ENCODE measurements around the gene ZNF880.

DNA sequence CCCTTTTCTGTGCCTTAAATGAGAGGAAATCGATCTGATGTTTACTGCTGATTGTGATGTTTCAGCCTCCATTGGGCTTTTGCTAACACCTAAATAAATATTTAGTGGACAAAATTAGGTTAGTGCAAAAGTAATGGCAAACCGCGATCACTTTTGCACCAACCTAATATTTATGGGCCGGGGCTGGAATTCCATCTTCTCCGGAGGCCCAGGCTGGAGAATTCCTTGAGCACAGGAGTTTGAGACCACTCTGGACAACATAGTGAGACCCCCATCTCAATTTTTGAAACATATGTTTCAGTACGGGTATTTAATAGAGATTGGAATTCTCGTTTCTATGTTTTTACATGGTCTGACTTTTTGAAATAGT, 603 bp downstream of the ZNF880 start:
- TF ChIP-seq, protein P1, sequence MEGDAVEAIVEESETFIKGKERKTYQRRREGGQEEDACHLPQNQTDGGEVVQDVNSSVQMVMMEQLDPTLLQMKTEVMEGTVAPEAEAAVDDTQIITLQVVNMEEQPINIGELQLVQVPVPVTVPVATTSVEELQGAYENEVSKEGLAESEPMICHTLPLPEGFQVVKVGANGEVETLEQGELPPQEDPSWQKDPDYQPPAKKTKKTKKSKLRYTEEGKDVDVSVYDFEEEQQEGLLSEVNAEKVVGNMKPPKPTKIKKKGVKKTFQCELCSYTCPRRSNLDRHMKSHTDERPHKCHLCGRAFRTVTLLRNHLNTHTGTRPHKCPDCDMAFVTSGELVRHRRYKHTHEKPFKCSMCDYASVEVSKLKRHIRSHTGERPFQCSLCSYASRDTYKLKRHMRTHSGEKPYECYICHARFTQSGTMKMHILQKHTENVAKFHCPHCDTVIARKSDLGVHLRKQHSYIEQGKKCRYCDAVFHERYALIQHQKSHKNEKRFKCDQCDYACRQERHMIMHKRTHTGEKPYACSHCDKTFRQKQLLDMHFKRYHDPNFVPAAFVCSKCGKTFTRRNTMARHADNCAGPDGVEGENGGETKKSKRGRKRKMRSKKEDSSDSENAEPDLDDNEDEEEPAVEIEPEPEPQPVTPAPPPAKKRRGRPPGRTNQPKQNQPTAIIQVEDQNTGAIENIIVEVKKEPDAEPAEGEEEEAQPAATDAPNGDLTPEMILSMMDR (IDR thresholded peaks at IDR 0.05): no peak
- no peak for TF ChIP-seq POLR2A (IDR thresholded peaks at IDR 0.05)
